ENCODE measurements around the gene FAM13C.

DNA sequence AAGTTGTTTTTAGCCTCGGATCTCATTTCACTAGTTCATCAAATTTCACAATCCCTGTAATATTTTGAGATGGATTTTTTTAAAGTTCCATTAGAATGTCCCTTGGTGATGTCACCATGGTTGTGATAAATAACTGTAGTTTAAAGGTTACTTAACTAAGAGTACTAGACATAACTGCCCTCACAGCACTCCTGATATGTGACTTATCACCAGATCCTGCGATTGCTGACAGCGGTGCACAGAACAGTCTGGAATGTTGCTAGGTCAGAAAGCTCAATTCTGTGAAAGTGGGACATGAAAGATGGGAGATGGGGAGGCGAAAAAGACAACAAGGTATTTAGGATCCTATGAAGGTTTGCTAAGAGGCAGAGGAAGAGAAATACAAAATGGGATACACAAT is 40.2 kb downstream of the FAM13C start:
- TF ChIP-seq CTCF (IDR thresholded peaks at IDR 0.05) = no peak
- TF ChIP-seq POLR2A (IDR thresholded peaks at IDR 0.05) = no peak

All from Peyer's patch (tissue), 4 donors.